HG03108 (cell line): ENCODE data around the gene FIZ1.

Experiments
- ATAC-seq: cut with Tn5 transposase; IDR thresholded peaks from one replicate; pipeline ENCODE4 v1.9.1; 2021; ENCODE audit warnings: moderate library complexity; ENCODE audit not compliant: unreplicated experiment

Gene FIZ1

GRCh38 chr19:55613930-55614710 lies 14.8 kb upstream of the FIZ1 start:
- ATAC-seq: no peak

- ATAC-seq: no peak
Observed at GRCh38 chr19:55613396-55613795, 14.1 kb upstream of the FIZ1 start.

GRCh38 chr19:55611983-55612645 lies 12.8 kb upstream of the FIZ1 start:
- no peak for ATAC-seq

- no peak for ATAC-seq
Observed at GRCh38 chr19:55611300-55611982, 12.1 kb upstream of the FIZ1 start.

GRCh38 chr19:55609326-55609725 lies 10.0 kb upstream of the FIZ1 start:
- ATAC-seq: no peak

- ATAC-seq: no peak
Observed at GRCh38 chr19:55606817-55607216, 7.5 kb upstream of the FIZ1 start.

GRCh38 chr19:55606471-55606787 lies 7.1 kb upstream of the FIZ1 start:
- ATAC-seq: no peak

- no peak for ATAC-seq
Observed at GRCh38 chr19:55605637-55606470, 6.5 kb upstream of the FIZ1 start, which contains the start of gene ZNF865. Gene ZNF865 (plus strand): TSS chr19:55605647. CDS start chr19:55613619, 7,972 bp downstream.

- peak; percentile 62 for ATAC-seq
Observed at GRCh38 chr19:55605207-55605636, 5.9 kb upstream of the FIZ1 start.

GRCh38 chr19:55603581-55604292 lies 4.4 kb upstream of the FIZ1 start:
- no peak for ATAC-seq

GRCh38 chr19:55603115-55603514 lies 3.8 kb upstream of the FIZ1 start:
- ATAC-seq: no peak

- ATAC-seq: no peak
Observed at GRCh38 chr19:55602104-55603001, 3.0 kb upstream of the FIZ1 start.

GRCh38 chr19:55601084-55601483 lies 1.8 kb upstream of the FIZ1 start:
- no peak for ATAC-seq

GRCh38 chr19:55600662-55601028 lies 1.3 kb upstream of the FIZ1 start:
- no peak for ATAC-seq

GRCh38 chr19:55599842-55600661 lies 735 bp upstream of the FIZ1 start, which contains the start of gene ZNF524:
Gene ZNF524 (plus strand): TSS chr19:55600288. CDS start chr19:55602113, 1,825 bp downstream.
- peak; percentile 36 for ATAC-seq

GRCh38 chr19:55598719-55599467 lies 424 bp downstream of the FIZ1 start:
- ATAC-seq: peak; percentile 35

GRCh38 chr19:55598034-55598433 lies 1.3 kb downstream of the FIZ1 start:
- no peak for ATAC-seq

GRCh38 chr19:55597501-55597921 lies 1.8 kb downstream of the FIZ1 start:
- ATAC-seq: no peak
